ENCODE data around the gene GPC6. TPM values are rescaled to one million over a fixed set of nuclear protein-coding genes. Genes with fewer than 3 reads are reported as not detected.

GPC6 gene
- polyA plus RNA-seq, 1 of the 3 experiments (the other 2 are of a cell fraction): 6.7 TPM

DNA sequence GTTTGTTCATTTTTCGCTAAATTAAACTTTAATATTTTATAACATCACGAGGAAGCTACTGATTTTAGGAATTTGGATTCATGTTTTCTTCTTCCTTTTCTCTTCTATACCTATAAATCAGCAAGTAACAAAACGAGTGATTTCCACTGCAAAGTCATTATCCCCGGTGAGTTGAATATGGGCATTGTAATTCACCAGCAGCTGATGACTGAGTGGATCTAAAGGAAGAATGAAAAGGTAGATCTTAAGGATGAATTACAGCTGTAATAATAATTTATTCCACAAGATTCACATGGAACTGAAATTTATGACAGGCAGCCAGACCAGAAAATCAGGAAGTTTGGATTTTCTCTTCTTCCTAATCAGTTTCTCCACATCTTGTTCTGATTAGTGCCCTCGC, 111.4 kb downstream of the GPC6 start:
- no peaks in the 10 kb centered on the region for H3K36me3 ChIP-seq (replicated peaks in 1 of 2; ENCODE audit: control insufficient read depth in 1 of 2, insufficient read depth in 2 of 2, low read length in 1 of 2)
- H3K4me1 ChIP-seq (ENCODE audit: control insufficient read depth in 1 of 2, insufficient read depth in 2 of 2, low read depth in 1 of 2, low read length in 1 of 2): peaks cover 0 to 3% of the 10 kb centered on the region in 2 experiments; a peak in 1 of 4 replicates
- H3K27me3 ChIP-seq (ENCODE audit: insufficient read depth): no peaks in the 10 kb centered on the region
- no peak for DNase-seq
- H3K9ac ChIP-seq: no peak overlapping the region
- no peaks in the 10 kb centered on the region for H3K79me2 ChIP-seq (ENCODE audit: insufficient read depth)
- CTCF ChIA-PET: interaction anchor here (1.0 to 1.2 kb wide), 2 partner anchors 9 to 108 kb away, joined by 3 read pairs; no protein-coding TSS in a partner anchor
- peak overlapping the region in 1 of 2 experiments; percentile 4; a peak in 1 of 4 replicates for H3K27ac ChIP-seq (ENCODE audit: low read depth in 2 of 2, low read length in 1 of 2)
- WGBS (ENCODE audit: low lambda C conversion rate): 74% methylated on average over 5 of the region's 5 CpGs
- no peak overlapping the region for H2AFZ ChIP-seq (ENCODE audit: low read depth)
- POLR2A ChIA-PET: no interaction called here
- H3K9me2 ChIP-seq: no peaks in the 10 kb centered on the region
- no peaks in the 10 kb centered on the region for H3K9me3 ChIP-seq
- no peak overlapping the region for H3K4me3 ChIP-seq (ENCODE audit: low read depth in 2 of 2, low read length in 1 of 2)
- no peaks in the 10 kb centered on the region for H3F3A ChIP-seq (replicated peaks; ENCODE audit: insufficient read depth)
- no peak overlapping the region for H3K4me2 ChIP-seq
- no peak for TF ChIP-seq RCOR1 (IDR thresholded peaks at IDR 0.05; ENCODE audit: low read length)
- peak; percentile 34; the same call in 1 of the 2 replicates for TF ChIP-seq TCF12 (IDR thresholded peaks at IDR 0.05)
- TF ChIP-seq, protein P1, sequence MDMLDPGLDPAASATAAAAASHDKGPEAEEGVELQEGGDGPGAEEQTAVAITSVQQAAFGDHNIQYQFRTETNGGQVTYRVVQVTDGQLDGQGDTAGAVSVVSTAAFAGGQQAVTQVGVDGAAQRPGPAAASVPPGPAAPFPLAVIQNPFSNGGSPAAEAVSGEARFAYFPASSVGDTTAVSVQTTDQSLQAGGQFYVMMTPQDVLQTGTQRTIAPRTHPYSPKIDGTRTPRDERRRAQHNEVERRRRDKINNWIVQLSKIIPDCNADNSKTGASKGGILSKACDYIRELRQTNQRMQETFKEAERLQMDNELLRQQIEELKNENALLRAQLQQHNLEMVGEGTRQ (IDR thresholded peaks at IDR 0.05; ENCODE audit: borderline replicate concordance, low read depth, low read length): no peak
- no peak for TF ChIP-seq YY1 (IDR thresholded peaks at IDR 0.05; ENCODE audit: low read depth)
- no peak for TF ChIP-seq NFIC (IDR thresholded peaks at IDR 0.05; ENCODE audit: borderline replicate concordance)
- TF ChIP-seq RFX5 (IDR thresholded peaks at IDR 0.05; ENCODE audit: low read length): no peak
- no peaks in the 10 kb centered on the region for H4K20me1 ChIP-seq (ENCODE audit: insufficient read depth)

DNA sequence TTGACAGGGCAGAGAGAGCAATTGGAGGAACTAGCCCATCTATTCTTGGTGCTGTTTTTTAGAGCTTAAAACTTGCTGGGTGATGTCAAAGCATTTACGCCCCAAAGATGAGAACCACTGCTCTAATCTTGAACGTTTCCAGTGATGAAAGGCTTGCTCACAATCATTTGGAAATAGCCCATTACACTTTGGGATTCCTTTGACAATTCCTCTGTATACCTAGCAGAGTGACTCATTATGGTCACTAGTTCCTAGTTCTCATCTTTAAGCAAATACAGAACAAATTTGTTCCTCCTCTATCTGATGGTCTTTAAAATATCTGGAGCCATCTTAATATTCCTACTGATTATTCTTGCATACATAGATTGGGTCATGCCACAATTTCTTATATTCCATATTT, 112.3 kb downstream of the GPC6 start:
- TF ChIP-seq MXI1 (IDR thresholded peaks at IDR 0.05; ENCODE audit: low read depth, low read length) (no peak), NRF1 (IDR thresholded peaks at IDR 0.05; ENCODE audit: low read depth, low read length) (no peak), SIN3A (IDR thresholded peaks at IDR 0.05; ENCODE audit: borderline replicate concordance, low read depth, low read length) (no peak), SMC3 (IDR thresholded peaks at IDR 0.05; ENCODE audit: low read depth, low read length) (no peak), FOXM1 (IDR thresholded peaks at IDR 0.05; ENCODE audit: low read depth) (no peak), MEF2A (IDR thresholded peaks at IDR 0.05; ENCODE audit: borderline replicate concordance, low read depth) (no peak), TEAD4 (IDR thresholded peaks at IDR 0.05; ENCODE audit: borderline replicate concordance, insufficient read depth) (no peak), FOSL2 (IDR thresholded peaks at IDR 0.05; ENCODE audit: borderline replicate concordance, low read depth) (no peak), EZH2phosphoT487 (IDR thresholded peaks at IDR 0.05; ENCODE audit: borderline replicate concordance, low read depth) (no peak)
- TF ChIP-seq, protein P2, sequence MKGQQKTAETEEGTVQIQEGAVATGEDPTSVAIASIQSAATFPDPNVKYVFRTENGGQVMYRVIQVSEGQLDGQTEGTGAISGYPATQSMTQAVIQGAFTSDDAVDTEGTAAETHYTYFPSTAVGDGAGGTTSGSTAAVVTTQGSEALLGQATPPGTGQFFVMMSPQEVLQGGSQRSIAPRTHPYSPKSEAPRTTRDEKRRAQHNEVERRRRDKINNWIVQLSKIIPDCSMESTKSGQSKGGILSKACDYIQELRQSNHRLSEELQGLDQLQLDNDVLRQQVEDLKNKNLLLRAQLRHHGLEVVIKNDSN (IDR thresholded peaks at IDR 0.05; ENCODE audit: borderline replicate concordance, low read depth): no peak
- TF ChIP-seq, protein P3, sequence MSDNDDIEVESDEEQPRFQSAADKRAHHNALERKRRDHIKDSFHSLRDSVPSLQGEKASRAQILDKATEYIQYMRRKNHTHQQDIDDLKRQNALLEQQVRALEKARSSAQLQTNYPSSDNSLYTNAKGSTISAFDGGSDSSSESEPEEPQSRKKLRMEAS (IDR thresholded peaks at IDR 0.05; ENCODE audit: low read depth): no peak
- TF ChIP-seq, protein P4, sequence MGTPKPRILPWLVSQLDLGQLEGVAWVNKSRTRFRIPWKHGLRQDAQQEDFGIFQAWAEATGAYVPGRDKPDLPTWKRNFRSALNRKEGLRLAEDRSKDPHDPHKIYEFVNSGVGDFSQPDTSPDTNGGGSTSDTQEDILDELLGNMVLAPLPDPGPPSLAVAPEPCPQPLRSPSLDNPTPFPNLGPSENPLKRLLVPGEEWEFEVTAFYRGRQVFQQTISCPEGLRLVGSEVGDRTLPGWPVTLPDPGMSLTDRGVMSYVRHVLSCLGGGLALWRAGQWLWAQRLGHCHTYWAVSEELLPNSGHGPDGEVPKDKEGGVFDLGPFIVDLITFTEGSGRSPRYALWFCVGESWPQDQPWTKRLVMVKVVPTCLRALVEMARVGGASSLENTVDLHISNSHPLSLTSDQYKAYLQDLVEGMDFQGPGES (IDR thresholded peaks at IDR 0.05; ENCODE audit: low read depth, low read length): no peak
- Histone ChIP-seq H3K9me2 (no peaks in the 10 kb centered on the region), H4K20me1 (ENCODE audit: insufficient read depth) (no peaks in the 10 kb centered on the region), H3K4me2 (no peak overlapping the region), H2AFZ (ENCODE audit: low read depth) (no peak overlapping the region), H3K9ac (no peak overlapping the region), H3F3A (replicated peaks; ENCODE audit: insufficient read depth) (no peaks in the 10 kb centered on the region), H3K9me3 (no peaks in the 10 kb centered on the region), H3K4me3 (ENCODE audit: low read depth in 2 of 2, low read length in 1 of 2) (no peak overlapping the region), H3K27me3 (ENCODE audit: insufficient read depth) (no peaks in the 10 kb centered on the region), H3K79me2 (ENCODE audit: insufficient read depth) (no peaks in the 10 kb centered on the region), H3K4me1 (ENCODE audit: control insufficient read depth in 1 of 2, insufficient read depth in 2 of 2, low read depth in 1 of 2, low read length in 1 of 2) (peaks cover 0 to 3% of the 10 kb centered on the region in 2 experiments; a peak in 1 of 4 replicates), H3K27ac (ENCODE audit: low read depth in 2 of 2, low read length in 1 of 2) (no peak overlapping the region), H3K36me3 (replicated peaks in 1 of 2; ENCODE audit: control insufficient read depth in 1 of 2, insufficient read depth in 2 of 2, low read length in 1 of 2) (no peaks in the 10 kb centered on the region)
- DNase-seq: no peak
- ChIA-PET POLR2A (no interaction called here), CTCF (no interaction called here)
- 76% methylated on average over 2 of the region's 2 CpGs for WGBS (ENCODE audit: low lambda C conversion rate)
